HG02798 (cell line): ENCODE measurements around the gene EYS.
A peak's percentile ranks its signal among the peaks of the same experiment; 100 is the strongest.

Source experiments
- ATAC-seq: cut with Tn5 transposase; IDR thresholded peaks from one replicate; pipeline ENCODE4 v1.9.1; 2021; ENCODE audit warnings: mild to moderate bottlenecking; ENCODE audit not compliant: unreplicated experiment, poor library complexity

Gene EYS

DNA sequence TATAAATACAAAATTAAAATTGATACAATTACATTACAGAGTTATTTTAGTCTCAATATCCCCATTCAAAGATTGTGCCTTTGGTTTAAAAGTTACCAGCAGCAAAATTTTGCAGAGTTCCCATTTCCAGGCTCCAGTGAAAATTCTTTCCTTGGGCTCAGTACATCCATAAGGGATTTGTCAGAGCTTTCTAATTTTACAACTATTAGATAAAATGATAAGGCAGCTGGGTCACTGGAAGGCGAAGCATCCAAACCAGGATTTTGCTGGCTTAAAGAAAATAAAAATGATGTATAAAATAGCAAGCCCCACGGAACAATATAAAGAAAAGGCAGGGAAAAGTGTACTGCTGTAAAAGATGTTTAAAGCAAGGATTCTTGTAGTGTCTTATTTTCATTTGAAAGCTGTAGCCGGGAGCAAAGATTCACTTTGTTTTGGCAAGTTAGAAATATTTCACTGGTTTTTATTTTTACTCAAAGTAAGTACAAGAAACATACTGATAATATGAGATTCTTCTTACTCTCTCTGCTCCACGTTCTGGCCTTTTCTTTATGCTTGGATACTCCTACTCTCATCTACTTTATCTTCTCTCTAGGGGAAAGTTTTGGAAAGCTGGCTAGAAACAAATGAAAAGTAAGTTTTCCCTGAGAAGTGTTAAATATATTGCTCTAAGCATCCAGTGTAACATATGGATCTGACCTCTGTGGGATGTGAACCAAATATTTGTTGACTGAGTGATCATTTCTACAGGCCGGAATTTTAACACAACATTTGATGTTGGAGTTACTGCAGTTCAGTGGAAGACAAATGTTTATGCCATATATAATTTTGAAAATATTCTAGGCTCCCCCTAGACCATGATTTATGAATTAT, 1583.0 kb downstream of the EYS start:
- no peak for ATAC-seq

DNA sequence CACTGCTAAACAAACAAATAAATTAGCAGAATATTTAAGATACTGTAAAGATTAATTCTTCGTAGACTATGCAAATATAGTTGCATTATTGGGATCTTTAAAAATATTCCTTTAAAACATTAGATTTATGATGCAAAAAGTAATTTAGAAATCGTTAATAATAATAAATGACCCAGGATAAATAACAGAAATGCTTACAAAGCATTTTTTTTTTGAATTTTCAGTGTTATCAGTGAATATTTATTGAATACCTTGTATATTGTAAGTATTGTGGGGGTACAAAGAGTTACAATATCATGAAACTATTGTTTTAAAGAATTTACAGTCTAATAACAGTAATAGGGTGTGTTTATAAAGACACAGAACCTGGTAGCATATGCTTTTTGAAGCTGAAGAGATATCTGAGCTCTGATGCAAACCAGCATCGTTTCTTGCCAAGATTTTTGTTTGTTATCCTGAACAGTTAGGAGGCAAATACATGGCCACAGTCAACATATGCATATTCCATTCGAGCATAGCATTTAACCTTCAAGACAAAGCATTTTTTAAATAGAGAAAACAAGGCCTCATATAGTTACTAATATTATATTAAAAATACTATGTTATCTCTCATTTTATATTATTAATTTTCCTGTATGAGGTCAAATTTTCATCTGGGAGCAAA, 1584.2 kb downstream of the EYS start:
- ATAC-seq, result no peak

DNA sequence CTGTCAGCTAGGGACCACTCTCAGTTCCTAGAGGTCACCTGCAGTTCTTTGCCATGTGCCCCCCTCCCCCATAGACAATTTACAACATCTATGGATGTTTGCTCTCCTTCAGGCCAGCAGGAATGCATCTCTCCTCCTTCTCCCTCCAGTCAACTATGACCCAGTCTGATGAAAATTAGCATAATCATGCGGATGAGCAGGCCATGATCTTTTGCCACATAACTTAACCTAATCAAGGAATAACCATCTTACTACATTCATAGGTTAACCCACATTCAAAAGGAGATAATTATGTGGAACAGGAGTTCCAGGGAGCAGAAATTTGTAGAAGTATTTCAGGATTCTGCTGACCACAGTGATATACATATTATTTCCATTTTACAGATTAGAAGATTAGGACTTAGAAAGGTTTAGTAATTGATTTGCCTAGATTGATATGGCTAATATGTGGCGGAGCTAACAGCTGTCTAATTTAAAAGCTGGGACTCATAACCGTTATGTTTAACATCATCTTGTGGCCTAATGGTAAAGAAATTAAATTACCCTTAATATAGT, 1585.9 kb downstream of the EYS start:
- ATAC-seq, result no peak

DNA sequence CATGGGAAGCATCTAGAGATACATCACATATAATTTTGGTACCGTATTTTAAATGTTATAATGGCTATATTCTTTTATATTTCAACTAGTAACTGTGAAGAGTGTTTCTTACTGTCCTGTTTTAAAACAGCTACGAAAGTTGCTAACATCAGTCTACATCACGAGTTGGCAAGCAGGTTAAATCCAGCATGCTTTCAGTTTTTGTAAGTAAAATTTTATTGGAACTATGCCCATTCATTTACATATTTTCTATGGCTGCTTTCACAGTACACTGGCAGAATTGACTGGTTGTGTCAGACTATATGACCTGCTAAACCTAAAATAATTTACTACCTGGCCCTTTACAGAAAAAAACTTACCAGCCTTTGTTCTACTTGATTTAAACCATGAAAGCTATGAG, 1593.3 kb downstream of the EYS start:
- ATAC-seq, result no peak

DNA sequence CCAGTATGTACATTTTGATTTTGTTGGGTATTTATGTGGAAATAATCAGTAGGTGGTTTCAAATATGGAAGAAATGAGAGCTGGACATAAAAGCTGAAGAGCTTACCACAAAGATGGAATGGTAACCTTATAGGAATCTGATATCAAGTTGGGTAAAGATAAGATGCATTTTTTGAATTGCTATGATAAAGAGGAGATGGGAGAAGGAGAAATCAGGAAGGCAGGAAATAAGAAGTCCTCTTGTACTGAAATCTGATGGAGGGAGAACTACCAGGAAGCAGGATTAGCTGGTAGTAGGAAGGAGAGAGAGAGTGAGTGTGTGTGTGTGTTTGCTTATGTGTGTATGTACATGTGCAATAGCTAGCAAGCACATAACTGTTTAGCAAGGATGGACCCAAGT, 1603.0 kb downstream of the EYS start:
- no peak for ATAC-seq

DNA sequence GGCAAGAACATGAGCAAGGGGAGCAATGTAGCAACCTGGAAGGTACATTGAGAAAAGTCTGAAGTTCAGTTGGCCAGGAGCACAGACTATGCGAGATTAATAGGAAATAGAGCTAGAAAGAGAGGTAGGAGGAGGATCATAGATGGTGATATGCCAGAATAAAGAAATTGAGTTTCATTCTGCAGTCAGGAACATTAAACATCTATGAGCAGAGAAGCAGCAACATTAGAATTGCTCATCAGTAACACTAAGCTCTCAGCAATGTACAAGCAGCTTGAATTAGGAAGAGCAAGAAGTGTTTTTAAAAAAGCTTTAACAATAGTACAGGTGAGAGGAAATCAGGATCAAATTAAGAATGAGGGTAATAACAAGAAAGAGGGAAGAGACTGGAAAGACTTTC, 1603.5 kb downstream of the EYS start:
- no peak for ATAC-seq

DNA sequence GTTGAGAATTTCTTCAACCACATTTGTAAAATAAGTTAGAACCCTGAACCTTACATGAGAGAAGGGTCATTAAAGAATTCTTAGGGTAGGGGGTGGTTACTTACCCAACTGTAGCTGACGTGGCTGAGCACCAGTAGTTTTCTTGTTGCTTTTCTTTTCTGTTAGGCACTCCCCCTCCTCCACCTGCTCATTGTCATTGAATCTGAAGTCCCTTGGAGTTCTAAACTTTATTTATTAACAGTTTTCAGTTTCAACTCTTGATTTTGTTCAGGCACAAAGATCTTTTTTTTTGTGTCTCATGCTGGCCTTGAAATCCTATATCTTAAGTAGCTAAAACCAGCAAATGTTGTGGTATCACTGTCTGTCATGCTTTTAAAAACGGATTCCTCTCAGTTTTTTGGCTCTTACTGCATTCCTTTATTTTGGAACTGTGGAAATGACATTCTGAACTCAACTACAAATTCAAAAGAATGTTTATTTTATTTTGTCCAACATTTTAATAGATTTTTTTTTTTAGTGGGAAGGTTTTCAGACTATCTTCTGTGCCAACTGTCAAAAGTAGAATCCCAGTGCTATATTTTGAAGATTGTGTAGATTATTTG, 1606.2 kb downstream of the EYS start:
- ATAC-seq, result peak; percentile 46

DNA sequence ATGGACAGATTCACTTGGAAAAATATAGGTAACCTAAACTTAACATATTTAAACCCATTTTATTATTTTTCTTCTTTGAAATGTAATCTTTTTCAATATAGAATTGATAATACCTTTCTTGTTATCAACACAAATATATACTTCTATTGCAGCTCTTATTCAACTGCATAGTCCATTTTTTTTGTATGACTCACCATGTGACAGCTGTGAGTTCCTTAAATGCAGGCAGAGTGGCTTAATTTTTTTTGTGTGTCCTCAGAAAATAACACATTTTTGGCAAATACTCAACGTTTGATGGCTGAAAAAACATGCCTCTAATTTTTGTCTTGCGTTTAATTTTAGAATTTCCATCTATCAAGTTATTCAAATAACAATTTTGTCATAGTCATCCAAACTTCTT, 1616.7 kb downstream of the EYS start:
- ATAC-seq, result no peak

DNA sequence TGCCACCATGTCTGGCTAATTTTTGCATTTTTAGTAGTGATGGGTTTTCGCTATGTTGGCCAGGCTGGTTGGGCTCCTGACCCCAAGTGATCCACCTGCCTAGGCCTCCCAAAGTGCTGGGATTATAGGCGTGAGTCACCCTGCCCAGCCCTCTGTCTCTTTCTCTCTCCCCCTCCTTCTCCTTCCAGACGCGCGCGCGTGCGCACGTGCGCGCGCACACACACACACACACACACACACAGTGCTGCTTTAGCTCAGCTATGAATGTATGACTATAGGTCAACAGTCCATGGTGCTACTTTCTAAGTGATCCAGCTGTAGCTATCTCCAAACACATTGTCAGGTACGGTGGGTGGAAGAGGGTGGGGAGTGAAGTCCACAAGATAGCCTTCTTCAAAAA, 1621.9 kb downstream of the EYS start:
- ATAC-seq, result no peak

DNA sequence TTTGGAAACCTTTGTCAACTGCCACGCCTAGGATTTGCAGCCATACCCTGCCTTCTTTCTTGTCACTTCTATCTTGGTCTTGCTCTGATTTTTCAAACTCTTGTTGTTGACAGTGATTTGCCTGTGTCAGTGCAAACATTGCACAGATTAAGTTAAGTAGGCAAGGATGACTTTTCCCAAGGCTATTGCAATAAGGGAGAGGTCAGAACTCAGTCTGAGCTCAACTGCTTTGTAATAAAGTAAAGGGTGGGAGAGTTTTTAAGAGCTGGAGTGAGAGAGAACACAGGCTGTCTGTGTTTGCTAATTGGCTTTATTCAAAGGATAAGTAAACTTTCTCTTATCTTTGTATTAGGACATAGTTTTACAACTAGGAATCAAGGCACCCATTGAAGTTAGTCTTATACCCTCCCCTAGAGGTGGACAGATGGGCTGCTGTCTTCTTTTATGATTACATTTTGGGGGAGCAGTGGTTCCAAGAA, 1622.8 kb downstream of the EYS start:
- ATAC-seq, result no peak

DNA sequence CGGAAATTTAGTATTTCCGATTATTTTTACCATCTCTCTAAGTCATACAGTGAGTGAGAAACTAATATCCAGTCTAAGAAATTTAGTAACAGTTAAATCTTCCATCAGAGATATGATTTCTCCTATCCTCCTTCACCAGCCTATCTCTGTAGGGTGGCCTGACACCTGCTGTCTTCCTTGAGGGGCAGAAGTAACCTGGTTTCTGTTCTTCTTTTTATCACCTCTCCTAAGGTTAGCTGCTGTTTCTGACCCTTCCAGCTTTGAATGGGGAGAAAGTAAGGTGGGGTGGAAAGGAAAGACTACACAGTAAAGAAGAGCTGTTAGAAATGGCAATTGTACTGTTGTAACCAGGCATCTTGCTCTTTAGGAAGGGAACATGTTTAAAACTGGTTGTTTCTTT, 1623.8 kb downstream of the EYS start:
- ATAC-seq, result peak; percentile 71

DNA sequence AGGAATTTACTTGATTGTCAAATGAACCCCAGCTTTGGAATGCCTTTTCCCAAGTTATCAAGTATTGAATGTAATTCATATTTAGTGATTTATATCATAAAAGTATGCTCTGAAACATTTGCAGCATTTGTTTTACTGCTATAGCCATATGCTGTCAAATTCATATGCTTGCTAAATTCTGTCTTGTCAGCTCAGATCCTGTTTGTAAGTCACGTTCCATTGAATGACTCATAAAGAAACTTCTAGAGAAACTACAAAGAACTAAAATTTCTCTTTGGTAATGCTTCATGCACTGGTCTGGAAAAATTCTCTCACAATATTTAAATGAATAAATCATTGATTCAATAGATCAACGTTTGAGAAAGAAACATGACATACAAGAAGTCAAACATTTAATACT, 1625.6 kb downstream of the EYS start:
- ATAC-seq, result no peak

DNA sequence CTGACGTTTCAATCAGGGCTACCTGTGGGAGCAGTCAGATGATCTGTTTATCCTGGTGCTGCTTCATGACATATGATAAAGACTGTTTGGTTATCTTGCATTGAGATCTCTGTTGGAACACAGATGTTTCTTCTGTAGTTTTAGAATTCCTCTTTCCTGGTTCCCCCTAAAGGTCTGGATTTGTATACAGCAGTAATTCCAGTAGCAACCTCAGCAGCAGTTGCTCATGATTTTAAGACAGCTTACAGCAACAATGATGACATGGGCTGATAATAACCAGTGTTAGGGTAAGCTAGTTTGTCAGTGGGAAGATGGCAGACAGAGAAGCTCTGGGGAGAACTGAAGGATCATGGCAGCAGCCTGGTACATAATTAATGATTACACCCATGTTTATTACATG, 1632.0 kb downstream of the EYS start:
- no peak for ATAC-seq

DNA sequence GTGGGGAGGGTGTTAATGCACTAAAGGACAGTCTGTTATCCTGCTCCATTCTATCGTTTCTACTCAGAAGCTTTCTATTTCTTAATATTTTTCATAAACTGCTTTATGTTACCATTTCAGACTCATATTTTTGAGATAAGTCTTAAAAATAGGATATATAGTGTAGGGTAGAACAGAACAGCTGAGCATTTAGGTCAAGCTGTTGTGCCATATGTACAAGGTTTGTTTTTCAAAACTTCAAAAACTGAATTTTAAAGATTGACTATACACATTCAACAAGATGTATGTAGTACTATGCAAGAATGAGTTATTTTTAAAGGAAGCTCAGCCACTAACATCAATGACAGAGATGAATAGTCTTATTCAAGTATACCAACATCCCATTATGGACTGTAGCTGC, 1634.3 kb downstream of the EYS start:
- ATAC-seq, result no peak

DNA sequence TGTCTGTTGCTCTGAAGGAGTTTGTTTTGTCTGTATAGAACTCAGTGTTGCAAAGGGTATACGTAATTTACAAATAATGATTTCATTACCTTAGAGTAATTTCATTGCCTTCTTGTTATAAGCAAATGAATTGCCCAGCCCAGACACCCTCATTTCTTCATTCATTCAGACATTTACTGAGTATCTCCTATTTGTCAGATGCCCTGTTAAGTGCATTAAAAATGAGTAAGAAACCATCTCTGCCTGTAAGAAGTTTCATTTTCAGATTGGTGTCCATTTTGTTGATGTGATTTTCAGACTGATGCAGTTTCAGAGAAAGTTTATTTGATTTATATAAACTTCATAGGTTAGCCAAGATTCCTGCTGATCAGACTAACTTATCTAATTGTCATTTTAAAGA, 1642.1 kb downstream of the EYS start:
- ATAC-seq, result no peak

DNA sequence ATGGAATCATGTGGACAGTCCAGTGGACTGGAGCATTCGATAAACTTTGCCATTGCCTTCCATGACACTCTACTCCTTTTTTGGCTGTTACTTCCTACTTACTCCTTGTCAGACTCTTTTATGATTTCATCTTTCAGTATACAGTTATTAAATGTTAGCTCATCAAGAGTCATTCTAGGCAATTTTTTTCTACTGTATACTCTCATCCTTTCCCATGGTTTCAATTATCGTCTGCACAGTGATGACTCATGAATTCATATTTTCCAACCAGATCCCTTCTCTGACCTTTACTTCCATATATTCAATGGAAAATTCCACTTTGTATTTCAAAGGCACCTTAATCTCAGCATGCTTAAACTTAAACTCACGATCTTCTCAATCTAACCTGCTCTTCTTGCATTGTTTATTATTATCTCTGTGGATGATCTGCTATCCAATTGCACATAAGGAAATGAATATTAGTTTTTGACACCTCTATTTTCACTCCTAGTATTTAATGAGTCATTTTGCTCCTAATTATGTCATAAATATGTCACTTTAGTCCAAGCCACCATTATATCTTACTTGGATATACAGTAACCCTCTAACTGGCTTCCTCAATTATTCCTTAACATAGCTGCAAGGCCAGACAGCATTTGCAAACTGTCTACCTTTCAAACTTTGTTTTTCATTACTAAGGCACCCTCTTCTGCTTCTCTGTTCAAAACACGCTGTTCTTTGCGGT, 1643.9 kb downstream of the EYS start:
- no peak for ATAC-seq

DNA sequence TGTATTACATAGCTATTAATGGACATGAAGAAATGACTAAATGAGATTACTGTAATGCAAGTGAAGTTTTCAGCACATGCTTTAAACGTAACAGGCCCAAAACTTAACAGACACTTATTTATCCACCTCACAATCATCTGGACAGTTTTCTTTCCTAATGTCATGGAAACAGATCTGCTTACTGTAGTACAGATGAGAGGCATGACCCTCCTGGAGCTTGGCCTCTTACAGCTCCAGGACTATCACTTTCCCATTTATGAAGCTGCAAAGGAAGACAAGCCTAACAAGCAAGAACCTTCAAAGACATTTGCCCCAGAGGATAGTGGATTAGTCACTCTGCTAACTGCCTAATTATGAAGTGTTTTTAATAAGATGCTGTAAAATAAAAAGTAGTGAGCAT, 1652.2 kb downstream of the EYS start:
- ATAC-seq, result no peak

DNA sequence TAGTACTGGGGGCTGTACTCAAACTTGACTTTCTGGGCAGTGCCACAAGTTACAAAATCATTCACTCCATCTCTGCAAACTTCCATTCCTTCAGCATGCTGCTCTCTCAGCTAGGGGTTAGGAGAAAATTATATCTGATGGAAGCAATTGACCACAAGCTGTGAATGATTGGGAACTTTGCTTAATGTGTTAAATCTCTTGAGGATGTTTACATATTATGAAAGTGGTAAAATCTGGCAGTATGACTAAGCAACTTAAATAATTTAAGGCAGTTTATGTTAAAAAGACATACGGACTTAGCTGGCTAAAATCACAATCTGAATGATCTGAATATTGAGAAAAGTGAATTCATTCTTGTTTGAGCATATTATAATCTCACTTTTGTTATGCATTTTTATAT, 1656.4 kb downstream of the EYS start:
- no peak for ATAC-seq

DNA sequence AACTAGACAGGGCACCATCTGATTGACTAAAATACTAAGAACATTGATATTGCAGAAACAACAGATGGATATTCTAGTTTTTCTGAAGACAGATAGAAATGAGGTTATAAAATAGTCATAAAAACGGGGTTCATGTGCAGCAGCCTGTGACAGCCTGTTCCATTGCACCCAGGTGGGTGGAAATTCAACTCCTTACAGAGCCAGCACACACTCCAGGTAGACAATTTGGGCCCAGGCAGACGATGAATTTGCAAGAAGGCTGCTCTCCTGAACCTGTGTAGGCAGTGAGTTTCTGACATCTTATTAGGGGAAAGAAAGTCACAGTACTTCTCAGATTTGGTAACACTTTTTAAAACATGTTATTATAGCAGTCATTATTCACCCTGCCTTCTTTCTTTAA, 1657.3 kb downstream of the EYS start:
- ATAC-seq, result no peak

DNA sequence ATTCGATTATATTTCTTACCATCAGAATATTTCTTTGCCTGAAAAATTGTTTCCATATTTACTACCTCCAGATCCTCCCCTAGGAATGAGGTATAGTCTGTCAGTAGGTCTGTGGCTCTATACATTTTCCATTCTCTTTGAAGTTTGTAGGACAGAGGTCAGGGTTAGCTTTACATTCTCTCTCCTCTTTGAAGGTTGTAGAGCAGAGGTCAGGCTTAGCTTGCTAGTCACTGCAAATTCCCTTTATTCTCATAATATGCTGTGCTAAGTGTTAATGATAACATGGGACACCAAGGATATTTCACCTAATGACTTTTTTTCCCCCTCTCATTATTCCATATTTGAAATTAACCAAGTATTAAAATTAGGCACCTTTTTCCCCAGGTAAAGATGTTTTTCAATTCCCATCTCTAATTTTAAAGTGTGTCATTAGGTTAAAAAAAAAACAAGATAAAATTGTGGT, 1660.2 kb downstream of the EYS start:
- ATAC-seq, result no peak
